ENCODE results near the gene MS4A12. TPM values are rescaled to one million over a fixed set of nuclear protein-coding genes. Genes with fewer than 3 reads are reported as not detected.

The MS4A12 gene
- not detected in 5 replicates for total RNA-seq (2022; extraction: Qiagen RNA extraction)

DNA sequence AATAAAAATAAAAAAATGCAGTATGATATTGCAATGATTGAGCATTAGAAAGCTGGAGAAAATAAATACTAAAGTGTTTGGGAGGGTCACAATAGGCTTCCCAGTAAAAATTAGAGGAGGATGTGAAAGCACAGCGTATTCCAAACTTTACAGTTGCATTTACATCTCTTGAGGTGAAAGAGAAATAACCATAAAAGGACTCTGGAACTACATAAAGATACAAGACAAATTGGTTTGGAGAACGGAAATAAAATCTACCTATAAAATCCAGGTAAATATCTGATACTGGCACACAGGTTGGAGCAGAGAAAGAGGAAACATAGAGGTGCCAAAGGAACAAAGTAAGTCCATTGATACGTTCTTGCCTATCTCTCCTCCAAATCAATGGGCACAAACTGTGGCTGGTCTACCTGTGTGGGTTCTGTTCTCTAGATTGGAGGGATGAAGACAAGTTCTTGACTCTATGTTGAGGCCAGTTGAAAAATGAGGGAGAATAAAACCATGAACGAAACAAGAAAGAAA is at the start of gene MS4A12:
TSS of gene MS4A12 (plus strand) at position 291 of the 522 bp plus-strand sequence. CDS start 4,541 bp downstream, outside the sequence.

DNA sequence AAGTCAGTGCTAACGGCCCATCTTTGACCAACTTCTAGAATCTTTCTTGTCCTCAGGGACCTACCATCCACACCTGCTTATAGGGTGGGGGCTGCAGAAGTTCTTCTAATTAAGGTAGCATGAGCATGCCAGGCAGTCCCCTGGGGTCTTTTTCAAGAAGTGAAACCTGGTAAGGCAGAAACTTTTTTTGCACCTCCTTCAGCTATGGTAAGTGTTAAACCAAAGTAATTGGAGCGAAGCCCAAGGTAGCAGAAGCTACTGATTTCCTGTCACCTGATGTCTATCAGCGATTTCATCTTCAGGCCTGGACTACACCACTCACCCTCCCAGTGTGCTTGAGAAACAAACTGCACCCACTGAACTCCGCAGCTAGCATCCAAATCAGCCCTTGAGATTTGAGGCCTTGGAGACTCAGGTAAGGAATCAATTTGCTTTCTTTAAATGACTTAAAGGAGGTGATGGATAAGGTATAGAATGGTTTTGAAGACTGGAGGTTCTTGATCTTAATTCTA is 37.0 kb upstream of the MS4A12 start, which contains the start of gene MS4A1:
TSS of gene MS4A1 (plus strand) at position 317 of the 512 bp plus-strand sequence. CDS start 6,528 bp downstream, outside the sequence.

GRCh38 chr11:60515144-60515855 is 22.7 kb downstream of the MS4A12 start, which contains the start of gene MS4A13:
Gene MS4A13, plus strand, starts transcription at chr11:60515392. Its CDS starts 2,692 bp downstream, at chr11:60518084.

Other genes starting within 250 kb of the MS4A12 start
- gene MS4A4E, start 249.6 kb upstream of the MS4A12 start, total RNA-seq (2022; extraction: Qiagen RNA extraction): not detected in 5 replicates
- gene MS4A4A, start 212.1 kb upstream of the MS4A12 start, total RNA-seq (2022; extraction: Qiagen RNA extraction): not detected in 5 replicates
- not detected in 5 replicates for gene MS4A6E, start 165.5 kb upstream of the MS4A12 start, total RNA-seq (2022; extraction: Qiagen RNA extraction)
- not detected in 5 replicates for gene MS4A7, start 114.2 kb upstream of the MS4A12 start, total RNA-seq (2022; extraction: Qiagen RNA extraction)
- gene MS4A14, start 96.3 kb upstream of the MS4A12 start, total RNA-seq (2022; extraction: Qiagen RNA extraction): not detected in 5 replicates
- gene MS4A5, start 63.2 kb upstream of the MS4A12 start, total RNA-seq (2022; extraction: Qiagen RNA extraction): not detected in 5 replicates
- not detected in 5 replicates for gene MS4A1, start 36.9 kb upstream of the MS4A12 start, total RNA-seq (2022; extraction: Qiagen RNA extraction)
- gene MS4A13, start 22.6 kb downstream of the MS4A12 start, total RNA-seq (2022; extraction: Qiagen RNA extraction): not detected in 5 replicates
- not detected in 5 replicates for gene MS4A8, start 206.8 kb downstream of the MS4A12 start, total RNA-seq (2022; extraction: Qiagen RNA extraction)
- gene MS4A18, start 231.9 kb downstream of the MS4A12 start, total RNA-seq (2022; extraction: Qiagen RNA extraction): not detected in 5 replicates